Measurements from ENCODE around the gene SLC22A1.

SLC22A1 gene

GRCh38 chr6:160124605-160125004, 3.0 kb downstream of the SLC22A1 start:
- TF ChIP-seq TAF1 (IDR thresholded peaks at IDR 0.05; ENCODE audit: low read depth) (no peak), EGR1 (IDR thresholded peaks at IDR 0.05) (no peak), FOXM1 (IDR thresholded peaks at IDR 0.05; ENCODE audit: borderline replicate concordance, low read depth) (no peak), NFIC (IDR thresholded peaks at IDR 0.05) (no peak), USF1 (IDR thresholded peaks at IDR 0.05) (no peak)

GRCh38 chr6:160127270-160128124, 5.9 kb downstream of the SLC22A1 start:
- TF ChIP-seq USF1 (IDR thresholded peaks at IDR 0.05) (no peak), EP300 (IDR thresholded peaks at IDR 0.05; ENCODE audit: borderline replicate concordance) (no peak)

- TF ChIP-seq EGR1 (IDR thresholded peaks at IDR 0.05) (no peak), ZBTB7A (IDR thresholded peaks at IDR 0.05; ENCODE audit: low read depth) (no peak), TEAD4 (IDR thresholded peaks at IDR 0.05) (no peak), NFIC (IDR thresholded peaks at IDR 0.05) (no peak), TCF12 (IDR thresholded peaks at IDR 0.05; ENCODE audit: low read depth) (no peak), TAF1 (IDR thresholded peaks at IDR 0.05; ENCODE audit: low read depth) (no peak), CEBPB (IDR thresholded peaks at IDR 0.05) (no peak), REST (IDR thresholded peaks at IDR 0.05; ENCODE audit: low read depth) (no peak), MAX (IDR thresholded peaks at IDR 0.05) (no peak), USF1 (IDR thresholded peaks at IDR 0.05) (no peak), CREB1 (IDR thresholded peaks at IDR 0.05; ENCODE audit: low read depth) (no peak), YY1 (IDR thresholded peaks at IDR 0.05; ENCODE audit: low read depth) (no peak), EP300 (IDR thresholded peaks at IDR 0.05; ENCODE audit: borderline replicate concordance) (no peak), FOXM1 (IDR thresholded peaks at IDR 0.05; ENCODE audit: borderline replicate concordance, low read depth) (no peak), RAD21 (IDR thresholded peaks at IDR 0.05; ENCODE audit: low read depth) (no peak)
Measured at GRCh38 chr6:160128125-160128683, 6.6 kb downstream of the SLC22A1 start.

GRCh38 chr6:160128879-160129516, 7.4 kb downstream of the SLC22A1 start:
- TF ChIP-seq FOXM1 (IDR thresholded peaks at IDR 0.05; ENCODE audit: borderline replicate concordance, low read depth) (no peak), USF1 (IDR thresholded peaks at IDR 0.05) (no peak), NFIC (IDR thresholded peaks at IDR 0.05) (no peak), EP300 (IDR thresholded peaks at IDR 0.05; ENCODE audit: borderline replicate concordance) (no peak), TAF1 (IDR thresholded peaks at IDR 0.05; ENCODE audit: low read depth) (no peak), MAX (IDR thresholded peaks at IDR 0.05) (no peak)

GRCh38 chr6:160129881-160130615, 8.4 kb downstream of the SLC22A1 start:
- no peak for TF ChIP-seq EGR1 (IDR thresholded peaks at IDR 0.05)
- no peak for TF ChIP-seq EP300 (IDR thresholded peaks at IDR 0.05; ENCODE audit: borderline replicate concordance)
- TF ChIP-seq NFIC (IDR thresholded peaks at IDR 0.05): no peak
- TF ChIP-seq TAF1 (IDR thresholded peaks at IDR 0.05; ENCODE audit: low read depth): no peak
- no peak for TF ChIP-seq MAX (IDR thresholded peaks at IDR 0.05)
- no peak for TF ChIP-seq YY1 (IDR thresholded peaks at IDR 0.05; ENCODE audit: low read depth)

Data from Ishikawa (cell line).